Neural crest cell (in vitro differentiated cells): ENCODE results near the gene ADGRB2. TPM values are rescaled to one million over a fixed set of nuclear protein-coding genes. Genes with fewer than 3 reads are reported as not detected.

Experiments used
- DNase-seq: peaks from one replicate; pipeline ENCODE4 v3.0.0; 2021; ENCODE audit warnings: low read depth, mixed read lengths, low spot score
- H3K27ac Mint-ChIP-seq: one replicate; pipeline ENCODE4 v1.8.0; 2021; ENCODE audit warnings: mild to moderate bottlenecking, mixed read lengths; ENCODE audit not compliant: unreplicated experiment
- H3K27me3 Mint-ChIP-seq: 2 replicates; pipeline ENCODE4 v1.8.0; 2021; ENCODE audit warnings: low read depth, mild to moderate bottlenecking, mixed read lengths
- H3K36me3 Mint-ChIP-seq: 2 replicates; pipeline ENCODE4 v1.8.0; 2021; ENCODE audit warnings: low read depth, mild to moderate bottlenecking, mixed read lengths
- H3K4me1 Mint-ChIP-seq: 2 replicates; pipeline ENCODE4 v1.8.0; 2021; ENCODE audit warnings: mixed read lengths
- H3K4me3 Mint-ChIP-seq: one replicate; pipeline ENCODE4 v1.8.0; 2021; ENCODE audit warnings: mild to moderate bottlenecking, mixed read lengths
- H3K9me3 Mint-ChIP-seq: 2 replicates; pipeline ENCODE4 v1.8.0; 2021; ENCODE audit warnings: mixed read lengths
- CTCF ChIP-seq: fragments of 200-600 bp; sonication (generic); conservative IDR thresholded peaks from 2 replicates; pipeline ENCODE4 v1.5.0; 2021; ENCODE audit warnings: antibody characterized with exemption, mild to moderate bottlenecking
- microRNA-seq: library from miRNA; unstranded; fragments of <30 nt; microRNA quantifications from one replicate; pipeline ENCODE4, GENCODE V29; 2020
- total RNA-seq: library from RNA; stranded (reverse); gene quantifications from 2 replicates; pipeline ENCODE4 v1.2.1, GENCODE V29; 2021

ADGRB2 gene
- total RNA-seq, 1 donor from 2014 or later, result 18.8 TPM

DNA sequence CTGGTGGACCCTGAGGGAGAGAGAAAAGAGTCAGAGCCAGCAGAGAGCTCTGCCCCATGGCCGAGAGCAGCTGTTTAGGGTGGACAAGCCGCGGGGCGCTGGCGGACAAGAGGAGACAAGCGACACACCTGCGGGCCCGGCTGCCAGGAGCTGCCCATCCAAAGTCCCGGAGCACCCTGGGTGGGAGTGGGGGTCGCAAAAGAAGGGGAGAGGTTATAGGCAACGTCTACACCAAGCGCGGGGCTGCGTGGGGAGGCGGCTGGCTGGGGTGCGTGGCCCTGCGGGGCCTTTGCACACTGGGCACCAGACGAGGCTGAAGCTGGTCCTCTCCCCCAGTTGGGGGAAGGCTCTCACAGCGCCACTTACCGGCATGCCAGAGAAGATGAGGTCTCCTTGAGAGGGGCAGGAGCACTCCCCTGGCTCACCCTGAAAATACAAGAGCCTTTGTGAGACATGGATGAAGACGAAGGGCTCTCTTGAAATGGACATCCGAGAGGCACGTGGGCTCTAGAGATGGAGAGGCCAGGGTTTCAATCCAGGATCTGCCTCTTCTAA lies 84.4 kb downstream of the ADGRB2 start:
- Mint-ChIP-seq H3K27me3 (no peaks in the 10 kb centered on the region), H3K36me3 (no peaks in the 10 kb centered on the region), H3K4me1 (no peaks in the 10 kb centered on the region), H3K4me3 (no peak overlapping the region), H3K9me3 (no peaks in the 10 kb centered on the region), H3K27ac (peak overlapping the region; percentile 27)
- DNase-seq, result no peak
- TF ChIP-seq CTCF, result no peak

DNA sequence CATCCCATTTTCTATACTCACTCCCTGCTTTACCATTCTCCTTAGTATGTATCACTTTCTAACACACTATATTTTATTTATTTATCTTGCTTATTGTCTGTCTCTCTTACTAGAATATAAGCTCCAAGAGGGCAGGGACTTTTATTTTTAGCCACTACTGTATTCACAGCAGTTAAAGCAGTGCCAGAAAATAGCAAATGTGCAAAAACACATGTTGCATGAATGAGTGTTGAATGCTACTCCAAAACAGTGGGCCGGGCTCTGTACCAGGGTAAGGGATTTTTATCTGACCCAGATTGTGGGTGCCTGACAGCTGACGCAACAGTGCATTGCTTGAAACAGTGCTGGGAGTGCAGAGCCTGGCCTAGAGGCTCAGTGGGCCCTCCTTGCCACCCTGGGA lies 85.0 kb downstream of the ADGRB2 start:
- no peaks in the 10 kb centered on the region for H3K9me3 Mint-ChIP-seq
- TF ChIP-seq CTCF, result no peak
- H3K27ac Mint-ChIP-seq, result no peak overlapping the region
- no peak overlapping the region for H3K4me3 Mint-ChIP-seq
- no peaks in the 10 kb centered on the region for H3K27me3 Mint-ChIP-seq
- no peak for DNase-seq
- H3K36me3 Mint-ChIP-seq, result no peaks in the 10 kb centered on the region
- no peaks in the 10 kb centered on the region for H3K4me1 Mint-ChIP-seq

- Mint-ChIP-seq H3K36me3 (no peaks in the 10 kb centered on the region), H3K4me3 (no peak overlapping the region), H3K27me3 (no peaks in the 10 kb centered on the region), H3K27ac (no peak overlapping the region), H3K4me1 (no peaks in the 10 kb centered on the region), H3K9me3 (no peaks in the 10 kb centered on the region)
- no peak for TF ChIP-seq CTCF
- DNase-seq, result no peak
Measured at GRCh38 chr1:31678681-31679080, 85.5 kb downstream of the ADGRB2 start.

GRCh38 chr1:31677949-31678348 lies 86.2 kb downstream of the ADGRB2 start:
- Mint-ChIP-seq H3K27me3 (no peaks in the 10 kb centered on the region), H3K4me1 (no peaks in the 10 kb centered on the region), H3K27ac (no peak overlapping the region), H3K36me3 (no peaks in the 10 kb centered on the region), H3K4me3 (no peak overlapping the region), H3K9me3 (no peaks in the 10 kb centered on the region)
- no peak for DNase-seq
- no peak for TF ChIP-seq CTCF

DNA sequence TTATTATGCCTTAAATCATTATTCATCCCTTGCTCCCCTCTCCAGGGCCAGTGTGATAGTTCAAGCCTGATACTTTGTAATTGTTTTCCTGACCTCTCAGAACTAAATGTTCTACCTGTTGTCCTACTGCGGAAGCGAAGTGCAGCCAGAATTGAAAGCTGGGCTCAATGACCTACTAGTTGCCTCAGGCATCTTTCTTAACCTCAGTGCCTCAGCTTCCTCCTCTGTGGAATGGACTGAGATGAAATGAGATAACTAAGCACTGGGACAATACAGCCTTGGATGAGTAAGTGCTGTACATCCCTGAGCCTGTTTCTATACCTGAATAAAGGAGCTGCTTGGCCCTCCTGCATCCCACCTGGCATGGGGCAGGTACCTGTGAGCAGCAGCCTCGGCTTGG lies 86.7 kb downstream of the ADGRB2 start:
- H3K27ac Mint-ChIP-seq, result no peak overlapping the region

More for the DNA sequence above, 86.7 kb downstream of the ADGRB2 start:
- Mint-ChIP-seq H3K36me3 (no peaks in the 10 kb centered on the region), H3K9me3 (no peaks in the 10 kb centered on the region), H3K27me3 (no peaks in the 10 kb centered on the region), H3K4me3 (no peak overlapping the region), H3K4me1 (no peaks in the 10 kb centered on the region)
- DNase-seq, result no peak
- no peak for TF ChIP-seq CTCF

Small RNA genes lying within 50 kb of the gene (microRNA-seq; reads per million reads assigned to microRNA genes)
- gene MIR4254, result not detected

Other genes with a start within 250 kb of the ADGRB2 start
- not detected in 2 replicates for gene TINAGL1, start 187.8 kb downstream of the ADGRB2 start, total RNA-seq
- gene HCRTR1, start 146.7 kb downstream of the ADGRB2 start, total RNA-seq, result 0.23 TPM in 1 of 2 replicates, not detected in the other
- 49.0 and 52.4 TPM in 2 replicates for gene PEF1, start 119.5 kb downstream of the ADGRB2 start, total RNA-seq
- gene COL16A1, start 60.3 kb downstream of the ADGRB2 start, total RNA-seq, result 0.72 and 0.80 TPM in 2 replicates
- 0.56 and 0.61 TPM in 2 replicates for gene SPOCD1, start 51.7 kb upstream of the ADGRB2 start, total RNA-seq
- 189 and 190 TPM in 2 replicates for gene PTP4A2, start 174.0 kb upstream of the ADGRB2 start, total RNA-seq
- 292 and 299 TPM in 2 replicates for gene KHDRBS1, start 249.5 kb upstream of the ADGRB2 start, total RNA-seq